Retinal pigment epithelial cell (primary cell): ENCODE results near the gene IGF2R.

ENCODE experiments used
- DNase-seq: peaks from one replicate; pipeline ENCODE4 v3.0.0-alpha.2; 2010; ENCODE audit warnings: low read depth
- H3K4me3 ChIP-seq: 2 replicates; pipeline ENCODE4 v1.5.1; 2011; ENCODE audit warnings: mild to moderate bottlenecking, low read length, control low read depth, moderate library complexity
- TF ChIP-seq, protein P1 (sequence below): conservative IDR thresholded peaks from 2 replicates; pipeline ENCODE4 v1.5.1; 2011; ENCODE audit warnings: low read depth, low read length, control low read depth, inconsistent platforms

Gene IGF2R

DNA sequence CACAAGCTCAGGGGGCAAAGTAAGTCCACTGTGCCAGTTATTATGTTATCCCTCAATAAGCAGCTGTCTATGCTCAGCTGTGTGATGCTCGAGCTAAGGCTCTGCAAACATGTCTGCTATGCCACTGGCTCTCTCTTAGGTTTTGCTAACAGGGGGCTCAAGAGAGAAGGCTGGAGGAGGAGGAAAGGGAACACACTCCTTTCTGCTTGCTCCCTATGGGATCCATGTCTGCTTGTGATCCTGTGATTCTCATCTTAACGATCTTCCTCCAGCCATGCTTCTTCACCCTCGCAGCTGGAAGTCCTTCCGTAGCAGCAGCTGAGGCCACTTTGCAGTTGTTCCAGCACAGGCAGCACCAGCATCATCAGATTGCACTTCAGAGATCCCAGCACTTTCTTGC, 37.0 kb upstream of the IGF2R start:
- no peak for DNase-seq
- TF ChIP-seq, protein P1, sequence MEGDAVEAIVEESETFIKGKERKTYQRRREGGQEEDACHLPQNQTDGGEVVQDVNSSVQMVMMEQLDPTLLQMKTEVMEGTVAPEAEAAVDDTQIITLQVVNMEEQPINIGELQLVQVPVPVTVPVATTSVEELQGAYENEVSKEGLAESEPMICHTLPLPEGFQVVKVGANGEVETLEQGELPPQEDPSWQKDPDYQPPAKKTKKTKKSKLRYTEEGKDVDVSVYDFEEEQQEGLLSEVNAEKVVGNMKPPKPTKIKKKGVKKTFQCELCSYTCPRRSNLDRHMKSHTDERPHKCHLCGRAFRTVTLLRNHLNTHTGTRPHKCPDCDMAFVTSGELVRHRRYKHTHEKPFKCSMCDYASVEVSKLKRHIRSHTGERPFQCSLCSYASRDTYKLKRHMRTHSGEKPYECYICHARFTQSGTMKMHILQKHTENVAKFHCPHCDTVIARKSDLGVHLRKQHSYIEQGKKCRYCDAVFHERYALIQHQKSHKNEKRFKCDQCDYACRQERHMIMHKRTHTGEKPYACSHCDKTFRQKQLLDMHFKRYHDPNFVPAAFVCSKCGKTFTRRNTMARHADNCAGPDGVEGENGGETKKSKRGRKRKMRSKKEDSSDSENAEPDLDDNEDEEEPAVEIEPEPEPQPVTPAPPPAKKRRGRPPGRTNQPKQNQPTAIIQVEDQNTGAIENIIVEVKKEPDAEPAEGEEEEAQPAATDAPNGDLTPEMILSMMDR = no peak
- H3K4me3 ChIP-seq = no peak overlapping the region

DNA sequence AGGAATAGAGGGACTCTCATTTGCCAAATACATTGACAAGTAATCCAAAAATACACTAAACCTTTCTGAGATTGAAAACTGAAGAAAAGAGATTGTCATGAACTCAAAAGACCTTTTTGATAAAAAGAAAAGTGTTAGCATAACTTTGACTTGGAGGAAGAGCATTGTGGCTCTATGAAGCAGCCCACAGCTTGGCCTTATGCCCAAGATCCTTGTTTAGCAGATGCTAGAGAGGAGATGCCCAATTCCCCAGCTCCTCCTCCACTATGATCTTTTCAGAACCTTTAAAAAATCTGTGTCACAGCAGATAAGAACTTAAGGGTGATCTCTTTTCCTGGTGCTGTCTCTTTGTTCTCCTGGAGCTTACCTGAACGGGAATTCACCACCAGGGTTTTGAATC, 35.8 kb upstream of the IGF2R start:
- TF ChIP-seq, protein P1 = no peak
- no peak for DNase-seq
- H3K4me3 ChIP-seq = no peak overlapping the region

DNA sequence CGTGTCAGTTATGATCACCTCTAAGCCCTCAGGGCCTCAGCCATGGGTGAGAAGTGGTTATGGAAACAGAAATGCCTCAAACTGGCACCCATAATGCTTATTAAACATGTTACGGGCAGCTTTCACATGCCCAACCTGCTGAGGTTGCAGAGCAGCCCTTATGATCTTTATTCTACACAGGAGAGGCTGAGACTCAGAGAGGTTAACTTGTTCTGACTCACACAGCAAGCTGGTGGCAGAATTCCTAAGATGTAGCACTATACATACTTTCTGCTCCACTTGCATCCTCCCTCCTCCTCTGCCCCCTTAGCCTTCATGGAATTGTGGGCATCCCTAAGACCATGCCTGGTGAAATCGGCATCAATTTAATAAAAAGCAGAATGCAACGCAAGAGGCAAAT, 34.7 kb upstream of the IGF2R start:
- TF ChIP-seq, protein P1 = no peak
- DNase-seq = no peak

DNA sequence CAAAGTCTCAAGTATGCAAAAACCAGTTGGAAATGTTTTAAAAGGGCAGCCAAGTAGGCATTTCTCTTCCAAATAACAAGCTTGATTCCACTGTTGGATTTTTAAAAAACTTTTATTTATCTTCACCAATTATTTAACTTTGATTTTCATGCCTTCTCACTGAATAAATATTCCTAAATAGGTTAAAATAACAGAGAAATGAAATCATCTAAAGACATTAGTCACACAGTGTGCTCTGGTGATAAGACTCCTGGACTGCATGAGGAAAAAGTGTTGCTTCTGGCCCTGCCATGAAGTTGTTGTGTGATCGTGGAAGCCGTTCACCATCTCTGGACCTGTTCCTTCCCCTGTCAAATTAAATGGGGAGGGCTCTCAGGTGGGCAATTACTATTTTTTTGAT, 33.8 kb upstream of the IGF2R start:
- DNase-seq = no peak
- TF ChIP-seq, protein P1 = no peak

More for the DNA sequence above, 34.7 kb upstream of the IGF2R start:
- H3K4me3 ChIP-seq = no peak overlapping the region

DNA sequence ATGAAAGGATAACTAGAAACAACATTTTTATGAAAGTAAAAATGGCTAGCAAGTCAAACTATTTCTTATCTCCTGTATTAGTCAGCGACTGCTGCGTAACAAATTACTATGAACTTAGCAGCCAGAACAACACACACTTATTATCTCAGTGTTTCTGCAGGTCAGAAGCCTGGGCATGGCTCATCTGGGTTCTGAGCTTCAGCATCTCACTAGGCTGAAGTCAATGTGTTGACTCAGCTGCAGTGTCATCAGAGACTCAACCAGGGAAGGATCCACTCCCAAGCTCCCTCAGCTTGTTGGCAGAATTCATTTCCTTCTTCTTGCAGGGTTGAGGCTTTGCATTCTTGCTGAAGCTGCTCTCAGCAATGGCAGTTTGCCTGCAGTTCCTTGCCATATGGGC, 33.2 kb upstream of the IGF2R start:
- no peak for DNase-seq
- TF ChIP-seq, protein P1 = no peak
- no peak overlapping the region for H3K4me3 ChIP-seq

More for the DNA sequence above, 33.8 kb upstream of the IGF2R start:
- H3K4me3 ChIP-seq = no peak overlapping the region

DNA sequence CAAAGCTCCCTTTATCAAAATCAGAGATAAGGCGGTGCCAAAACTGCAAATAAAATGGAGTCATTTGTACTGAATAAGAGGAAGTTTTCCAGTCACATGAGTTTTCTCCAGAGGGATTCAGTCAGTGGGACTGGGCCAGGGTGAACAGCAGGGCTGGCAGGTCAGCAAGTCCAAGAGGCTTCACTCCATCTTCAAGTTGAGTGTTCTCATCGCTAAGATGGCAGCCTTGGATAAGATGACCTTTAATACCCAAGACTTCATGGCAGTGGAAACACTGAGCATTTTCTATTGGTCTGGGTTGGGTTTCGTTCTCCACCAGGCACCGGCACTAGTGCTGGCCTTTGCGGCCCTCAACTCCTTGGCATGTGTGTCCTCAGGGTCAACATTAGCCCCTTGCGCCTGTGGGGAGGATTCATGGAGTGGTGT, 29.3 kb upstream of the IGF2R start:
- H3K4me3 ChIP-seq = no peak overlapping the region
- no peak for DNase-seq
- TF ChIP-seq, protein P1 = no peak

DNA sequence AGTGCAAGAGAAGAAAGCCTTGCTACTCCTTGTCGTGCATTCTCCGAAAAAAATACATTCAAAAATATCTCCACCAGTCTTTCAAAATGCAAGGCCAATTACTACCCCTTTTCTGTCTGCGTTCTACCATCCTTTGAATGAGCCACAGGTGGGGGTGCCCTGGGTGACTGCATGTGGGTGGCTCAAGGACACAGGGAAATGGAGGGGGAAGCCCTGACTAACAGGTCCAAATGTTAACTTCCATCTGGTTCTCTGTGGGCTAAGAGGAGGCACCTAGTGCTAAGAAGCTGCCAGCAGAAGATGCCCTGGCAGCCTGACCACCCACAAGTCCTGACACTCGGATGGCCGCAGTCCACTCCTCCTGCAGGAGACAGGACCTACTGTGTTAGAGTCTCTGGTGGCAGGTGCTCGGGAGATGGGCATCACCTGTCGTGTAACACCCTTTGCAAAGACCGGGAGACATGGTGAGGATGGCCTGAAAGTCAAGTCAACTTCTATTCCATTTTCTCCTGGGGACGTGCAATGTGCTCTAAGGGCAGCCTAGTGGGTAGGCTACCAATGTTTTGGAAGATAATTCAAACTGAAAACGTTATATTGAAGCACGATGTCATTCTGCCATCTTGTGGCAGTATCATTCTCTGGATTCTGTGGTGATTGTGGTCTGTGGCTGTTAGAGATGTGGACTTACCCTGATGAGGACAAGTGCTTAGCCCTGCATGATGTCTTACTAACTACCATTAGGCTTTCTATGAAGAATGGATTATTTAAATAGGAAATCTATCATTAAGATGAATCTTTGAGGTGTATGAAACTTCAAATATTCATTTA, 27.4 kb upstream of the IGF2R start:
- TF ChIP-seq, protein P1 = peak; percentile 38

More for the DNA sequence above, 27.4 kb upstream of the IGF2R start:
- DNase-seq = no peak
- no peak overlapping the region for H3K4me3 ChIP-seq
